Keratinocyte (primary cell): ENCODE measurements around the gene INPP4B. TPM values are rescaled to one million over a fixed set of nuclear protein-coding genes. Genes with fewer than 3 reads are reported as not detected.

ENCODE experiments used
- DNase-seq: peaks from one replicate; pipeline ENCODE4 v3.0.0-alpha.2; 2011; ENCODE audit warnings: low read depth, missing footprints, low spot score
- FAIRE-seq: peaks from 2 replicates; lab custom pipeline; 2011; peaks lifted over from hg19 to GRCh38; lab: Jason Lieb, UNC
- H2AFZ ChIP-seq: 2 replicates; pipeline ENCODE4 v1.6.0; 2012; ENCODE audit warnings: low read length, control low read depth, inconsistent platforms; ENCODE audit not compliant: control insufficient read depth
- H3K27ac ChIP-seq: 2 replicates; pipeline ENCODE4 v1.5.1; 2011; ENCODE audit warnings: low read length; ENCODE audit not compliant: control insufficient read depth, insufficient read depth
- H3K27me3 ChIP-seq: 3 replicates; pipeline ENCODE4 v1.6.0; 2011; ENCODE audit warnings: low read length; ENCODE audit not compliant: control insufficient read depth, insufficient read depth; ENCODE audit errors: extremely low read depth
- H3K36me3 ChIP-seq, 2 experiments: 2 replicates in 1 of 2; 3 replicates in 1 of 2; pipeline ENCODE4 v1.5.1; 2011; ENCODE audit warnings: low read length in 2 of 2, mild to moderate bottlenecking in 1 of 2; ENCODE audit not compliant: control insufficient read depth in 2 of 2, insufficient read depth in 2 of 2; ENCODE audit errors: extremely low read depth in 1 of 2
- H3K4me1 ChIP-seq: 3 replicates; pipeline ENCODE4 v1.5.1; 2011; ENCODE audit warnings: low read length; ENCODE audit not compliant: control insufficient read depth, insufficient read depth; ENCODE audit errors: extremely low read depth
- H3K4me2 ChIP-seq: 3 replicates; pipeline ENCODE4 v1.6.0; 2011; ENCODE audit warnings: low read depth, low read length; ENCODE audit not compliant: control insufficient read depth, insufficient read depth; ENCODE audit errors: extremely low read depth
- H3K4me3 ChIP-seq, 3 experiments: fragments of 200-600 bp in 1 of 3; sonication (generic) in 1 of 3; 2 replicates in 2 of 3; 3 replicates in 1 of 3; pipeline ENCODE4 v1.5.1; 2011 to 2016; ENCODE audit warnings: low read length in 3 of 3, mild to moderate bottlenecking in 3 of 3, control low read depth in 2 of 3, inconsistent platforms in 1 of 3, low read depth in 1 of 3, mixed read lengths in 1 of 3, mixed run types in 1 of 3, moderate library complexity in 1 of 3; ENCODE audit not compliant: control insufficient read depth in 2 of 3, insufficient read depth in 2 of 3; ENCODE audit errors: extremely low read depth in 1 of 3
- H3K79me2 ChIP-seq: 2 replicates; pipeline ENCODE4 v1.6.0; 2012; ENCODE audit warnings: low read length; ENCODE audit not compliant: control insufficient read depth, insufficient read depth
- H3K9ac ChIP-seq: 3 replicates; pipeline ENCODE4 v1.6.0; 2011; ENCODE audit warnings: low read length; ENCODE audit not compliant: control insufficient read depth, insufficient read depth; ENCODE audit errors: extremely low read depth
- H3K9me1 ChIP-seq: 3 replicates; pipeline ENCODE4 v1.6.0; 2011; ENCODE audit warnings: low read length; ENCODE audit not compliant: control insufficient read depth, insufficient read depth; ENCODE audit errors: extremely low read depth
- H3K9me3 ChIP-seq: 2 replicates; pipeline ENCODE4 v1.5.1; 2012; ENCODE audit warnings: low read depth, low read length; ENCODE audit not compliant: control insufficient read depth
- H4K20me1 ChIP-seq: 3 replicates; pipeline ENCODE4 v1.6.0; 2011; ENCODE audit warnings: low read length; ENCODE audit not compliant: control insufficient read depth, insufficient read depth; ENCODE audit errors: extremely low read depth
- EZH2 ChIP-seq: IDR thresholded peaks from one replicate; pipeline ENCODE4 v1.6.1; 2012; ENCODE audit warnings: inconsistent platforms, mild to moderate bottlenecking, low read length, moderate library complexity
- dilution Hi-C: fragments of 300-500 bp; cut with MboI; formaldehyde crosslinking; loops from one replicate; pipeline ENCODE4 v1.7.0; 2020; ENCODE audit warnings: low sequenced_read_pairs; ENCODE audit not compliant: extremely low pct_ligation_motif_present
- polyA plus RNA-seq, 5 experiments: library from polyadenylated mRNA; depleted of rRNA in 3 of 5; stranded (reverse) in 3 of 5; stranded (forward) in 1 of 5; unstranded in 1 of 5; fragments of >200 nt; gene quantifications; 1 replicate in 1 of 5; 2 replicates in 3 of 5; 3 replicates in 1 of 5; pipeline versions ENCODE4 v1.2.1 to v1.2.3, GENCODE V29; 2011 to 2012; ENCODE audit warnings: missing spikeins in 2 of 5, low read depth in 1 of 5, low replicate concordance in 1 of 5
- TF ChIP-seq, protein P1 (sequence below), 3 experiments: IDR thresholded peaks in 1 of 3; conservative IDR thresholded peaks in 1 of 3; optimal IDR thresholded peaks in 1 of 3; 2 replicates in 2 of 3; 3 replicates in 1 of 3; pipeline versions ENCODE3 to v1.5.1; 2011; ENCODE audit warnings: low read length in 3 of 3, mild to moderate bottlenecking in 3 of 3, moderate library complexity in 2 of 3, control low read depth in 1 of 3, inconsistent platforms in 1 of 3; ENCODE audit not compliant: insufficient read depth in 2 of 3; ENCODE audit errors: extremely low read depth in 1 of 3

INPP4B gene
- polyA plus RNA-seq, 1 donor (not counting 4 experiments of a cell fraction or from before 2014, with no cell fraction given) = 50.2 TPM

DNA sequence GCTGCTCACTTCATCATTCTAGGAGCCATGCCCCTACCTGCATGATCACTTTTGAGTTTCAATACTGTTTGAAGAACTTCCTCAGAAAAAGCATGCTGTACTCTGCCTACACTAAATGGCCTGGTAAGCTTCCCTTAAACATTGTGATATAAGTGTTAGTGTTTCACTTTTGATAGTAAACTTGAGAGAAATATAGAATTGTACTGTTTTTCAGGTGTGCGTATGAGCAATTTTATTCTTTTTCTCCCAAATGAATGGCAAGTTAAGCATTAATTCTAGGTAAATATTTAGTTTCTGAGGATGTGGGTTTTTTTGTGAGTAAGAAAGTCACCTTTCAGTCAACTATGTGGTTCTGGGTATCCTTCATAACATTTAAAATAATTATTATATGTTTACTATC, 725.2 kb downstream of the INPP4B start:
- Histone ChIP-seq H3K4me1 (no peaks in the 10 kb centered on the region), H3K4me3 (no peak overlapping the region), H3K9me1 (no peaks in the 10 kb centered on the region), H3K4me2 (no peak overlapping the region), H3K9me3 (no peaks in the 10 kb centered on the region), H3K79me2 (peaks cover 5% of the 10 kb centered on the region), H3K36me3 (peaks cover 15 to 22% of the 10 kb centered on the region in 2 experiments), H3K27ac (no peak overlapping the region), H2AFZ (no peak overlapping the region), H3K9ac (no peak overlapping the region), H3K27me3 (no peaks in the 10 kb centered on the region), H4K20me1 (no peaks in the 10 kb centered on the region)
- TF ChIP-seq EZH2 = no peak
- TF ChIP-seq, protein P1, sequence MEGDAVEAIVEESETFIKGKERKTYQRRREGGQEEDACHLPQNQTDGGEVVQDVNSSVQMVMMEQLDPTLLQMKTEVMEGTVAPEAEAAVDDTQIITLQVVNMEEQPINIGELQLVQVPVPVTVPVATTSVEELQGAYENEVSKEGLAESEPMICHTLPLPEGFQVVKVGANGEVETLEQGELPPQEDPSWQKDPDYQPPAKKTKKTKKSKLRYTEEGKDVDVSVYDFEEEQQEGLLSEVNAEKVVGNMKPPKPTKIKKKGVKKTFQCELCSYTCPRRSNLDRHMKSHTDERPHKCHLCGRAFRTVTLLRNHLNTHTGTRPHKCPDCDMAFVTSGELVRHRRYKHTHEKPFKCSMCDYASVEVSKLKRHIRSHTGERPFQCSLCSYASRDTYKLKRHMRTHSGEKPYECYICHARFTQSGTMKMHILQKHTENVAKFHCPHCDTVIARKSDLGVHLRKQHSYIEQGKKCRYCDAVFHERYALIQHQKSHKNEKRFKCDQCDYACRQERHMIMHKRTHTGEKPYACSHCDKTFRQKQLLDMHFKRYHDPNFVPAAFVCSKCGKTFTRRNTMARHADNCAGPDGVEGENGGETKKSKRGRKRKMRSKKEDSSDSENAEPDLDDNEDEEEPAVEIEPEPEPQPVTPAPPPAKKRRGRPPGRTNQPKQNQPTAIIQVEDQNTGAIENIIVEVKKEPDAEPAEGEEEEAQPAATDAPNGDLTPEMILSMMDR (optimal IDR thresholded peaks at IDR 0.05 in 1 of 3, IDR thresholded peaks at IDR 0.05 in 1 of 3, conservative IDR thresholded peaks at IDR 0.05 in 1 of 3; ENCODE audit: extremely low read depth in 1 of 3, insufficient read depth in 2 of 3, low read length in 3 of 3) = no peak
- dilution Hi-C loops = no loop called here
- no peak for DNase-seq
- FAIRE-seq = no peak

DNA sequence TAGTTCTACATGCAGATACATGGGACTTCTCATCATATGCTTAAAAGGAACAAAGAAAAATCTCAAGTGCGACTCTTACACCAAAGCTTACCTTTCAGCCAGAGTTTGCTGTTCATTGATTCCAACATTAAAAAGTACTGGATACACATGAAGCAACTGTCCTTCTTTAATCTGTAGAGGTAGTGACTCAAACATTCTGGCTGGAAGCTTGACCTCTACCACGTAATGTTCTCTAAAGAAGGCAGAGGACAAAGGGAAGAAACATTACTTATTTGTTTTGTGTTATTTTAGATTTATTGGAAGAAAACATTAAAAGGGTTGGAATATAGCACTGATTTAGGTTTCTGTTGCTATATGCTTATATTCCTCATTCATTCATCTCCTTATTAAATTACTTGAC, 733.6 kb downstream of the INPP4B start:
- FAIRE-seq = no peak
- H3K27me3 ChIP-seq = no peaks in the 10 kb centered on the region
- H3K9ac ChIP-seq = no peak overlapping the region
- H3K36me3 ChIP-seq = peaks cover 0 to 15% of the 10 kb centered on the region in 2 experiments
- H2AFZ ChIP-seq = no peak overlapping the region
- no peak for DNase-seq
- no peak for TF ChIP-seq EZH2
- TF ChIP-seq, protein P1 (optimal IDR thresholded peaks at IDR 0.05 in 1 of 3, IDR thresholded peaks at IDR 0.05 in 1 of 3, conservative IDR thresholded peaks at IDR 0.05 in 1 of 3; ENCODE audit: extremely low read depth in 1 of 3, insufficient read depth in 2 of 3, low read length in 3 of 3) = no peak
- H3K9me3 ChIP-seq = no peaks in the 10 kb centered on the region
- no peaks in the 10 kb centered on the region for H3K9me1 ChIP-seq
- no peaks in the 10 kb centered on the region for H3K79me2 ChIP-seq
- no peaks in the 10 kb centered on the region for H3K4me1 ChIP-seq
- H3K4me3 ChIP-seq = no peak overlapping the region
- no peak overlapping the region for H3K4me2 ChIP-seq
- dilution Hi-C loops = no loop called here
- no peaks in the 10 kb centered on the region for H4K20me1 ChIP-seq
- H3K27ac ChIP-seq = no peak overlapping the region
